Ovary (tissue), 3 donors: Measurements from ENCODE around the gene LRTM2.

Experiments
- POLR2A ChIP-seq: fragments of 450-650 bp; IDR thresholded peaks from one replicate; pipeline ENCODE4 v1.6.1; 2017; ENCODE audit warnings: antibody characterized with exemption, mild to moderate bottlenecking, moderate library complexity
- TF ChIP-seq, protein P1 (sequence below), 3 donors: fragments of 450-650 bp in 2 of 3; fragments of 200-600 bp in 1 of 3; IDR thresholded peaks; one replicate each; pipeline versions ENCODE4 v1.5.1 to v1.8.0; 2016 to 2022; ENCODE audit warnings: antibody characterized with exemption in 3 of 3, mild to moderate bottlenecking in 1 of 3
- donor health status: DM: no; HTN: no; CAD: no.

GRCh38 chr12:1816730-1817348 lies 3.5 kb upstream of the LRTM2 start:
- no peak for TF ChIP-seq POLR2A
- TF ChIP-seq, protein P1, sequence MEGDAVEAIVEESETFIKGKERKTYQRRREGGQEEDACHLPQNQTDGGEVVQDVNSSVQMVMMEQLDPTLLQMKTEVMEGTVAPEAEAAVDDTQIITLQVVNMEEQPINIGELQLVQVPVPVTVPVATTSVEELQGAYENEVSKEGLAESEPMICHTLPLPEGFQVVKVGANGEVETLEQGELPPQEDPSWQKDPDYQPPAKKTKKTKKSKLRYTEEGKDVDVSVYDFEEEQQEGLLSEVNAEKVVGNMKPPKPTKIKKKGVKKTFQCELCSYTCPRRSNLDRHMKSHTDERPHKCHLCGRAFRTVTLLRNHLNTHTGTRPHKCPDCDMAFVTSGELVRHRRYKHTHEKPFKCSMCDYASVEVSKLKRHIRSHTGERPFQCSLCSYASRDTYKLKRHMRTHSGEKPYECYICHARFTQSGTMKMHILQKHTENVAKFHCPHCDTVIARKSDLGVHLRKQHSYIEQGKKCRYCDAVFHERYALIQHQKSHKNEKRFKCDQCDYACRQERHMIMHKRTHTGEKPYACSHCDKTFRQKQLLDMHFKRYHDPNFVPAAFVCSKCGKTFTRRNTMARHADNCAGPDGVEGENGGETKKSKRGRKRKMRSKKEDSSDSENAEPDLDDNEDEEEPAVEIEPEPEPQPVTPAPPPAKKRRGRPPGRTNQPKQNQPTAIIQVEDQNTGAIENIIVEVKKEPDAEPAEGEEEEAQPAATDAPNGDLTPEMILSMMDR (IDR thresholded peaks at IDR 0.05), result no peak
